CD4-positive, CD25-positive, alpha-beta regulatory T cell (primary cell): ENCODE measurements around the gene SMCO1. TPM values are rescaled to one million over a fixed set of nuclear protein-coding genes. Genes with fewer than 3 reads are reported as not detected.
"Not testable (repeated sequence)": the region's sequence is repeated elsewhere in the genome, so short reads cannot be mapped to it uniquely, and the experiment has no call there.

ENCODE experiments used
- ATAC-seq, 2 donors: fragments of 150-1000 bp; cut with Tn5 transposase; one replicate each; pipeline ENCODE4 v1.10.0; 2021; ENCODE audit warnings: low read depth in 2 of 2, moderate number of reproducible peaks in 2 of 2, moderate library complexity in 1 of 2
- DNase-seq, 3 donors: peaks; one replicate each; pipeline versions ENCODE4 v3.0.0 to v3.0.0-alpha.2; 2012 to 2022; ENCODE audit warnings: mixed read lengths in 1 of 3
- H3K27ac ChIP-seq: one replicate; pipeline ENCODE4 v1.7.0; 2013; ENCODE audit warnings: mild to moderate bottlenecking, low read length; ENCODE audit not compliant: insufficient read depth, poor library complexity, severe bottlenecking
- H3K27me3 ChIP-seq: one replicate; pipeline ENCODE4 v1.7.0; 2013; ENCODE audit warnings: low read length; ENCODE audit not compliant: control insufficient read depth, insufficient read depth
- H3K36me3 ChIP-seq: one replicate; pipeline ENCODE4 v1.7.0; 2013; ENCODE audit warnings: mild to moderate bottlenecking, low read length, moderate library complexity; ENCODE audit not compliant: control insufficient read depth, insufficient read depth
- H3K4me1 ChIP-seq: 2 replicates; pipeline ENCODE4 v1.7.0; 2013; ENCODE audit warnings: mild to moderate bottlenecking, low read length; ENCODE audit not compliant: insufficient read depth, control insufficient read depth, poor library complexity, severe bottlenecking
- H3K4me3 ChIP-seq: one replicate; pipeline ENCODE4 v1.7.0; 2013; ENCODE audit warnings: low read depth, mild to moderate bottlenecking, low read length, moderate library complexity
- H3K9me3 ChIP-seq, 2 experiments: 1 replicate in 1 of 2; 2 replicates in 1 of 2; pipeline ENCODE4 v1.7.0; 2013; ENCODE audit warnings: low read length in 2 of 2, mild to moderate bottlenecking in 1 of 2, moderate library complexity in 1 of 2; ENCODE audit not compliant: control insufficient read depth in 2 of 2
- H3K27ac Mint-ChIP-seq, 3 donors: one replicate each; pipeline ENCODE4 v1.8.0; 2020 to 2022; ENCODE audit warnings: mild to moderate bottlenecking in 3 of 3, mixed read lengths in 3 of 3, moderate library complexity in 2 of 3
- H3K27me3 Mint-ChIP-seq: one replicate; pipeline ENCODE4 v1.8.0; 2022; ENCODE audit warnings: mild to moderate bottlenecking, mixed read lengths
- H3K36me3 Mint-ChIP-seq: one replicate; pipeline ENCODE4 v1.8.0; 2020; ENCODE audit warnings: mixed read lengths
- H3K4me1 Mint-ChIP-seq, 4 donors: one replicate each; pipeline ENCODE4 v1.8.0; 2020 to 2022; ENCODE audit warnings: mixed read lengths in 4 of 4, mild to moderate bottlenecking in 1 of 4
- H3K4me3 Mint-ChIP-seq, 4 donors: one replicate each; pipeline ENCODE4 v1.8.0; 2020 to 2022; ENCODE audit warnings: mild to moderate bottlenecking in 4 of 4, mixed read lengths in 4 of 4, moderate library complexity in 3 of 4
- H3K9me3 Mint-ChIP-seq, 7 donors: one replicate each; pipeline ENCODE4 v1.8.0; 2020 to 2022; ENCODE audit warnings: mixed read lengths in 7 of 7, mild to moderate bottlenecking in 3 of 7, moderate library complexity in 2 of 7
- polyA plus RNA-seq, 4 donors: library from polyadenylated mRNA; unstranded; fragments of 300-500 nt; fragmentation: Illumina TruSeq; gene quantifications; one replicate each; pipeline ENCODE4 v1.2.3, GENCODE V29; 2021
- total RNA-seq: library from RNA; stranded (reverse); gene quantifications from one replicate; pipeline ENCODE4 v1.2.3, GENCODE V29; 2022

The SMCO1 gene
- total and polyA plus RNA-seq, 5 donors from 2014 or later = not detected

GRCh38 chr3:196511646-196512425, 3.3 kb downstream of the SMCO1 start:
- H3K27ac Mint-ChIP-seq = peak overlapping the region in 2 of 3 donors; percentile 5 to 39
- not testable (repeated sequence) for H3K4me3 ChIP-seq, H3K9me3 ChIP-seq, H3K4me1 ChIP-seq, H3K4me3 Mint-ChIP-seq, H3K27me3 ChIP-seq, H3K27me3 Mint-ChIP-seq, H3K9me3 Mint-ChIP-seq, H3K4me1 Mint-ChIP-seq, H3K36me3 ChIP-seq, H3K27ac ChIP-seq, ATAC-seq, H3K36me3 Mint-ChIP-seq
- DNase-seq = peak in 1 of 3 donors; percentile 10

GRCh38 chr3:196511108-196511507, 4.0 kb downstream of the SMCO1 start:
- H3K27ac ChIP-seq, H3K27ac Mint-ChIP-seq, H3K9me3 Mint-ChIP-seq, H3K4me1 ChIP-seq, H3K36me3 Mint-ChIP-seq, H3K4me3 ChIP-seq, DNase-seq, H3K4me3 Mint-ChIP-seq, ATAC-seq, H3K27me3 Mint-ChIP-seq, H3K9me3 ChIP-seq, H3K27me3 ChIP-seq, H3K36me3 ChIP-seq, H3K4me1 Mint-ChIP-seq: not testable (repeated sequence)

GRCh38 chr3:196506687-196507086, 8.5 kb downstream of the SMCO1 start:
- peaks cover 17% of the 10 kb centered on the region for H3K4me1 ChIP-seq
- peaks cover 0 to 3% of the 10 kb centered on the region in 2 experiments for H3K9me3 ChIP-seq
- no peak overlapping the region for H3K4me3 ChIP-seq
- Mint-ChIP-seq H3K9me3 (peaks cover 0 to 9% (median 4%) of the 10 kb centered on the region in 7 donors), H3K27ac (no peak overlapping the region), H3K4me3 (peak overlapping the region in 2 of 4 donors; percentile 68 to 97), H3K27me3 (peaks cover 12% of the 10 kb centered on the region), H3K4me1 (peaks cover 3 to 8% (median 7%) of the 10 kb centered on the region in 4 donors), H3K36me3 (no peaks in the 10 kb centered on the region)
- H3K27ac ChIP-seq = no peak overlapping the region
- no peak for ATAC-seq
- peaks cover 2% of the 10 kb centered on the region for H3K27me3 ChIP-seq
- H3K36me3 ChIP-seq = no peaks in the 10 kb centered on the region
- DNase-seq = no peak

GRCh38 chr3:196504556-196504955, 10.6 kb downstream of the SMCO1 start:
- ATAC-seq = no peak

GRCh38 chr3:196504077-196504398, 11.1 kb downstream of the SMCO1 start:
- H3K4me3 ChIP-seq, H3K9me3 Mint-ChIP-seq, ATAC-seq, H3K27me3 Mint-ChIP-seq, DNase-seq, H3K9me3 ChIP-seq, H3K27me3 ChIP-seq, H3K36me3 ChIP-seq: not testable (repeated sequence)
- Mint-ChIP-seq H3K4me3 (peak overlapping the region; percentile 95 to 100 (median 98)), H3K27ac (peak overlapping the region; percentile 83 to 99 (median 92)), H3K4me1 (peaks cover 22 to 31% (median 23%) of the 10 kb centered on the region in 4 donors), H3K36me3 (peaks cover 10% of the 10 kb centered on the region)
- H3K4me1 ChIP-seq = peaks cover 43% of the 10 kb centered on the region
- peak overlapping the region; percentile 76 for H3K27ac ChIP-seq

More at GRCh38 chr3:196504556-196504955, 10.6 kb downstream of the SMCO1 start:
- Mint-ChIP-seq H3K27me3 (peaks cover 6% of the 10 kb centered on the region), H3K4me1 (peaks cover 17 to 25% (median 19%) of the 10 kb centered on the region in 4 donors), H3K36me3 (peaks cover 5% of the 10 kb centered on the region), H3K9me3 (peaks cover 0 to 9% (median 4%) of the 10 kb centered on the region in 7 donors), H3K4me3 (peak overlapping the region; percentile 95 to 100 (median 98)), H3K27ac (peak overlapping the region in 2 of 3 donors; percentile 80 to 99)
- H3K9me3 ChIP-seq = peaks cover 0 to 3% of the 10 kb centered on the region in 2 experiments
- H3K4me3 ChIP-seq = no peak overlapping the region
- no peak for DNase-seq
- peaks cover 38% of the 10 kb centered on the region for H3K4me1 ChIP-seq
- H3K27me3 ChIP-seq = peaks cover 2% of the 10 kb centered on the region
- no peaks in the 10 kb centered on the region for H3K36me3 ChIP-seq
- H3K27ac ChIP-seq = peak overlapping the region; percentile 76

GRCh38 chr3:196503196-196504076, 11.7 kb downstream of the SMCO1 start, which contains the start of gene RNF168:
TSS of gene RNF168 (minus strand) at chr3:196503768. CDS start at chr3:196503173, 595 bp downstream.
- H3K27ac Mint-ChIP-seq = peak within 1 kb of the TSS; percentile 96 to 99 (median 99)
- peaks cover 13% of the 10 kb centered on the region for H3K36me3 Mint-ChIP-seq
- peaks cover 26 to 37% (median 29%) of the 10 kb centered on the region in 4 donors for H3K4me1 Mint-ChIP-seq
- Histone ChIP-seq H3K36me3 (peaks cover 7% of the 10 kb centered on the region), H3K4me3 (peak within 1 kb of the TSS; percentile 99), H3K9me3 (peaks cover 0 to 3% of the 10 kb centered on the region in 2 experiments), H3K27ac (peak within 1 kb of the TSS; percentile 76), H3K27me3 (peaks cover 2% of the 10 kb centered on the region), H3K4me1 (peaks cover 43% of the 10 kb centered on the region)
- peaks cover 6% of the 10 kb centered on the region for H3K27me3 Mint-ChIP-seq
- peak; percentile 79 to 84 for ATAC-seq
- peak within 1 kb of the TSS; percentile 95 to 100 (median 98) for H3K4me3 Mint-ChIP-seq
- peak; percentile 79 to 97 (median 87) for DNase-seq
- H3K9me3 Mint-ChIP-seq = peaks cover 0 to 9% (median 4%) of the 10 kb centered on the region in 7 donors

GRCh38 chr3:196502775-196503195, 12.4 kb downstream of the SMCO1 start:
- H3K36me3 Mint-ChIP-seq = peaks cover 13% of the 10 kb centered on the region
- peak overlapping the region; percentile 99 for H3K4me3 ChIP-seq
- peaks cover 31 to 43% (median 33%) of the 10 kb centered on the region in 4 donors for H3K4me1 Mint-ChIP-seq

More at GRCh38 chr3:196502775-196503195, 12.4 kb downstream of the SMCO1 start:
- Mint-ChIP-seq H3K9me3 (peaks cover 0 to 9% (median 2%) of the 10 kb centered on the region in 7 donors), H3K27ac (peak overlapping the region; percentile 96 to 99 (median 99)), H3K27me3 (peaks cover 6% of the 10 kb centered on the region), H3K4me3 (peak overlapping the region; percentile 95 to 100 (median 98))
- Histone ChIP-seq H3K4me1 (peaks cover 43% of the 10 kb centered on the region), H3K9me3 (peaks cover 0 to 3% of the 10 kb centered on the region in 2 experiments), H3K27ac (peak overlapping the region; percentile 76), H3K36me3 (peaks cover 8% of the 10 kb centered on the region), H3K27me3 (no peaks in the 10 kb centered on the region)
- DNase-seq (peak; percentile 49 to 70 (median 53)), ATAC-seq (peak; percentile 41 to 51)
